ENCODE data around the gene TRAIP.

Gene TRAIP

DNA sequence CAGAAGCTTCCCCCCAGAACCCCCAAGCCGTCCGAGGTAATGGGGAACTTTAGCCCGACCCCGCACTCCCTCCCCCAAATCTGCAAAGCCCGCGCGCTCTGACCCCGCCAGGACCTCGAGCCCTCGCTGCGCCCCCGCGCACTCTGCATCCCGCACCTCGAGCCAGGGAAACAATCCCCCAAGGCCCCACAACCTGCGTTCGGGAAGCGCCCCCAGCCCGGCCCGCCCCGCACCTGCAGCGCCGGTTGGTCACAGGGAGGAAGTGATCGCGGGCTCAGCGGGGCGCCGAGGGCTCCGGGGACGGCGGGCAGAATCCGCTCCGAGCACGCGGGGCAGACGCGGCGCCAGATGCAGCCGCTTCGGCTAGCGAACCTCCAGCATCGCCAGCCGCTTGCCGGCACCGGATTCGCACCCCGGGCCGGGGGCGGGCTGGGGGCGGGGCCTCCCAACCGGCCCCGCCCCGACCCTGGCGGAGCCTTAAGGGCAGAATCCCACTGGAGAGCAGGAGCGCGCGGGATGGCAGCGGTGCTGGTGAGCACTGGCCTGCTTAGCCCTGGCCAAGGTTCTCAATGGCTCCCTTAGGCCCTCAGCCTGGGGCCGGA lies 13.3 kb upstream of the TRAIP start, which contains the start of gene CAMKV (continued):
- TF ChIP-seq ZFHX2 (tag by site-specific recombination; conservative IDR thresholded peaks at IDR 0.05): peak; percentile 29; the same call in 1 of the 2 replicates
- no peak for TF ChIP-seq ZNF121 (tag by site-specific recombination; IDR thresholded peaks at IDR 0.05)
- TF ChIP-seq ZSCAN30 (tag by site-specific recombination; IDR thresholded peaks at IDR 0.05): 0 out of 2 replicates have a peak, but pooled peaks have one; percentile 18
- TF ChIP-seq, protein P1, sequence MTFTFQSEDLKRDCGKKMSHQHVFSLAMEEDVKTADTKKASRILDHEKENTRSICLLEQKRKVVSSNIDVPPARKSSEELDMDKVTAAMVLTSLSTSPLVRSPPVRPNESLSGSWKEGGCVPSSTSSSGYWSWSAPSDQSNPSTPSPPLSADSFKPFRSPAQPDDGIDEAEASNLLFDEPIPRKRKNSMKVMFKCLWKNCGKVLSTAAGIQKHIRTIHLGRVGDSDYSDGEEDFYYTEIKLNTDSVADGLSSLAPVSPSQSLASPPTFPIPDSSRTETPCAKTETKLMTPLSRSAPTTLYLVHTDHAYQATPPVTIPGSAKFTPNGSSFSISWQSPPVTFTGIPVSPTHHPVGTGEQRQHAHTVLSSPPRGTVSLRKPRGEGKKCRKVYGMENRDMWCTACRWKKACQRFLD (tag by site-specific recombination; IDR thresholded peaks at IDR 0.05): no peak

DNA sequence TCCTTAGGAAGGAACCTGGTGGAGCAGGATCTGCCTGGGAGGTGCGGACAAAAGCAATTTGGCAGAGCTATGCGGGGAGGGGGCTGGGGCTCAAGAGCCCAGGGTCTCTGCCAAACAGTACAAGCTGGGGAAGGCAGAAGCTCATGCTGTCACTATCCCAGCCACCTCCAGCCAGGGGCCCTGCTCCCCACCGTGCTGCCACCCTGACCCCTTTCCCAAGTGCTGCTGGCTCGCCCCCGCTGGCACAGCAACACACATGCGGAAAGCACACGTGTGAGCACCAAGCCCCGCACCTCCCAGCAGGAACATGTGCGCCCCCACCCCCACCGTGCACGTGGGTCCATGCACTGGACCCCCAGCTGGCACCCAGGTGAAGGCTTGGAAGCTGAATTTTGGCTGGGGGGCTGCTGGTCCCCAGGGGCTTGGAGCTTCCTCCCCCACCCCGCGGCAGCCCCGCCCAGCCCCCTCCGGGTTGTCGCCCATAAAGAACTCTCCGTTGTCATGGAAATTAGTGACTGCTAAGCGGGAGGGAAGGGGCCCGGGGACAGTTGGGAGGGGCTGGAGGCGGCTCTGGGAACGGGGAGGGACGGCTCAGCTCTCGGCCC lies 12.6 kb upstream of the TRAIP start:
- TF ChIP-seq, protein P2, sequence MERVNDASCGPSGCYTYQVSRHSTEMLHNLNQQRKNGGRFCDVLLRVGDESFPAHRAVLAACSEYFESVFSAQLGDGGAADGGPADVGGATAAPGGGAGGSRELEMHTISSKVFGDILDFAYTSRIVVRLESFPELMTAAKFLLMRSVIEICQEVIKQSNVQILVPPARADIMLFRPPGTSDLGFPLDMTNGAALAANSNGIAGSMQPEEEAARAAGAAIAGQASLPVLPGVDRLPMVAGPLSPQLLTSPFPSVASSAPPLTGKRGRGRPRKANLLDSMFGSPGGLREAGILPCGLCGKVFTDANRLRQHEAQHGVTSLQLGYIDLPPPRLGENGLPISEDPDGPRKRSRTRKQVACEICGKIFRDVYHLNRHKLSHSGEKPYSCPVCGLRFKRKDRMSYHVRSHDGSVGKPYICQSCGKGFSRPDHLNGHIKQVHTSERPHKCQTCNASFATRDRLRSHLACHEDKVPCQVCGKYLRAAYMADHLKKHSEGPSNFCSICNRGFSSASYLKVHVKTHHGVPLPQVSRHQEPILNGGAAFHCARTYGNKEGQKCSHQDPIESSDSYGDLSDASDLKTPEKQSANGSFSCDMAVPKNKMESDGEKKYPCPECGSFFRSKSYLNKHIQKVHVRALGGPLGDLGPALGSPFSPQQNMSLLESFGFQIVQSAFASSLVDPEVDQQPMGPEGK (tag by site-specific recombination; IDR thresholded peaks at IDR 0.05): 0 out of 2 replicates have a peak, but pooled peaks have one; percentile 12
- TF ChIP-seq, protein P3, sequence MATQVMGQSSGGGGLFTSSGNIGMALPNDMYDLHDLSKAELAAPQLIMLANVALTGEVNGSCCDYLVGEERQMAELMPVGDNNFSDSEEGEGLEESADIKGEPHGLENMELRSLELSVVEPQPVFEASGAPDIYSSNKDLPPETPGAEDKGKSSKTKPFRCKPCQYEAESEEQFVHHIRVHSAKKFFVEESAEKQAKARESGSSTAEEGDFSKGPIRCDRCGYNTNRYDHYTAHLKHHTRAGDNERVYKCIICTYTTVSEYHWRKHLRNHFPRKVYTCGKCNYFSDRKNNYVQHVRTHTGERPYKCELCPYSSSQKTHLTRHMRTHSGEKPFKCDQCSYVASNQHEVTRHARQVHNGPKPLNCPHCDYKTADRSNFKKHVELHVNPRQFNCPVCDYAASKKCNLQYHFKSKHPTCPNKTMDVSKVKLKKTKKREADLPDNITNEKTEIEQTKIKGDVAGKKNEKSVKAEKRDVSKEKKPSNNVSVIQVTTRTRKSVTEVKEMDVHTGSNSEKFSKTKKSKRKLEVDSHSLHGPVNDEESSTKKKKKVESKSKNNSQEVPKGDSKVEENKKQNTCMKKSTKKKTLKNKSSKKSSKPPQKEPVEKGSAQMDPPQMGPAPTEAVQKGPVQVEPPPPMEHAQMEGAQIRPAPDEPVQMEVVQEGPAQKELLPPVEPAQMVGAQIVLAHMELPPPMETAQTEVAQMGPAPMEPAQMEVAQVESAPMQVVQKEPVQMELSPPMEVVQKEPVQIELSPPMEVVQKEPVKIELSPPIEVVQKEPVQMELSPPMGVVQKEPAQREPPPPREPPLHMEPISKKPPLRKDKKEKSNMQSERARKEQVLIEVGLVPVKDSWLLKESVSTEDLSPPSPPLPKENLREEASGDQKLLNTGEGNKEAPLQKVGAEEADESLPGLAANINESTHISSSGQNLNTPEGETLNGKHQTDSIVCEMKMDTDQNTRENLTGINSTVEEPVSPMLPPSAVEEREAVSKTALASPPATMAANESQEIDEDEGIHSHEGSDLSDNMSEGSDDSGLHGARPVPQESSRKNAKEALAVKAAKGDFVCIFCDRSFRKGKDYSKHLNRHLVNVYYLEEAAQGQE (tag by site-specific recombination; IDR thresholded peaks at IDR 0.05): no peak
- peak; percentile 81 for TF ChIP-seq GLIS2 (tag by site-specific recombination; IDR thresholded peaks at IDR 0.05)
- TF ChIP-seq, protein P4, sequence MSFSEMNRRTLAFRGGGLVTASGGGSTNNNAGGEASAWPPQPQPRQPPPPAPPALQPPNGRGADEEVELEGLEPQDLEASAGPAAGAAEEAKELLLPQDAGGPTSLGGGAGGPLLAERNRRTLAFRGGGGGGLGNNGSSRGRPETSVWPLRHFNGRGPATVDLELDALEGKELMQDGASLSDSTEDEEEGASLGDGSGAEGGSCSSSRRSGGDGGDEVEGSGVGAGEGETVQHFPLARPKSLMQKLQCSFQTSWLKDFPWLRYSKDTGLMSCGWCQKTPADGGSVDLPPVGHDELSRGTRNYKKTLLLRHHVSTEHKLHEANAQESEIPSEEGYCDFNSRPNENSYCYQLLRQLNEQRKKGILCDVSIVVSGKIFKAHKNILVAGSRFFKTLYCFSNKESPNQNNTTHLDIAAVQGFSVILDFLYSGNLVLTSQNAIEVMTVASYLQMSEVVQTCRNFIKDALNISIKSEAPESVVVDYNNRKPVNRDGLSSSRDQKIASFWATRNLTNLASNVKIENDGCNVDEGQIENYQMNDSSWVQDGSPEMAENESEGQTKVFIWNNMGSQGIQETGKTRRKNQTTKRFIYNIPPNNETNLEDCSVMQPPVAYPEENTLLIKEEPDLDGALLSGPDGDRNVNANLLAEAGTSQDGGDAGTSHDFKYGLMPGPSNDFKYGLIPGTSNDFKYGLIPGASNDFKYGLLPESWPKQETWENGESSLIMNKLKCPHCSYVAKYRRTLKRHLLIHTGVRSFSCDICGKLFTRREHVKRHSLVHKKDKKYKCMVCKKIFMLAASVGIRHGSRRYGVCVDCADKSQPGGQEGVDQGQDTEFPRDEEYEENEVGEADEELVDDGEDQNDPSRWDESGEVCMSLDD (tag by site-specific recombination; IDR thresholded peaks at IDR 0.05): no peak
- peak; percentile 73 for TF ChIP-seq ZIC2 (tag by site-specific recombination; IDR thresholded peaks at IDR 0.05)
- TF ChIP-seq, protein P5, sequence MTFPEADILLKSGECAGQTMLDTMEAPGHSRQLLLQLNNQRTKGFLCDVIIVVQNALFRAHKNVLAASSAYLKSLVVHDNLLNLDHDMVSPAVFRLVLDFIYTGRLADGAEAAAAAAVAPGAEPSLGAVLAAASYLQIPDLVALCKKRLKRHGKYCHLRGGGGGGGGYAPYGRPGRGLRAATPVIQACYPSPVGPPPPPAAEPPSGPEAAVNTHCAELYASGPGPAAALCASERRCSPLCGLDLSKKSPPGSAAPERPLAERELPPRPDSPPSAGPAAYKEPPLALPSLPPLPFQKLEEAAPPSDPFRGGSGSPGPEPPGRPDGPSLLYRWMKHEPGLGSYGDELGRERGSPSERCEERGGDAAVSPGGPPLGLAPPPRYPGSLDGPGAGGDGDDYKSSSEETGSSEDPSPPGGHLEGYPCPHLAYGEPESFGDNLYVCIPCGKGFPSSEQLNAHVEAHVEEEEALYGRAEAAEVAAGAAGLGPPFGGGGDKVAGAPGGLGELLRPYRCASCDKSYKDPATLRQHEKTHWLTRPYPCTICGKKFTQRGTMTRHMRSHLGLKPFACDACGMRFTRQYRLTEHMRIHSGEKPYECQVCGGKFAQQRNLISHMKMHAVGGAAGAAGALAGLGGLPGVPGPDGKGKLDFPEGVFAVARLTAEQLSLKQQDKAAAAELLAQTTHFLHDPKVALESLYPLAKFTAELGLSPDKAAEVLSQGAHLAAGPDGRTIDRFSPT (tag by site-specific recombination; IDR thresholded peaks at IDR 0.05): peak; percentile 43; the same call in 1 of the 2 replicates
- peak; percentile 89 for TF ChIP-seq GLIS1 (tag by site-specific recombination; IDR thresholded peaks at IDR 0.05)
- TF ChIP-seq, protein P6, sequence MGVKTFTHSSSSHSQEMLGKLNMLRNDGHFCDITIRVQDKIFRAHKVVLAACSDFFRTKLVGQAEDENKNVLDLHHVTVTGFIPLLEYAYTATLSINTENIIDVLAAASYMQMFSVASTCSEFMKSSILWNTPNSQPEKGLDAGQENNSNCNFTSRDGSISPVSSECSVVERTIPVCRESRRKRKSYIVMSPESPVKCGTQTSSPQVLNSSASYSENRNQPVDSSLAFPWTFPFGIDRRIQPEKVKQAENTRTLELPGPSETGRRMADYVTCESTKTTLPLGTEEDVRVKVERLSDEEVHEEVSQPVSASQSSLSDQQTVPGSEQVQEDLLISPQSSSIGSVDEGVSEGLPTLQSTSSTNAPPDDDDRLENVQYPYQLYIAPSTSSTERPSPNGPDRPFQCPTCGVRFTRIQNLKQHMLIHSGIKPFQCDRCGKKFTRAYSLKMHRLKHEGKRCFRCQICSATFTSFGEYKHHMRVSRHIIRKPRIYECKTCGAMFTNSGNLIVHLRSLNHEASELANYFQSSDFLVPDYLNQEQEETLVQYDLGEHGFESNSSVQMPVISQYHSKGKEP (tag by site-specific recombination; IDR thresholded peaks at IDR 0.05): no peak
- H3K9me3 ChIP-seq (ENCODE audit: control insufficient read depth, insufficient read depth, low read depth, low read length): no peaks in the 10 kb centered on the region
- H3K4me3 ChIP-seq (ENCODE audit: low read depth, low read length): peak overlapping the region; percentile 32
- POLR2A ChIA-PET: interaction anchor here (1.5 kb wide), 1 partner anchor 12 kb away, joined by 5 read pairs; the partner anchor contains the start of gene TRAIP
- no peak overlapping the region for H3K27ac ChIP-seq (ENCODE audit: extremely low read depth, low read depth, low read length)
- CTCF ChIA-PET: no interaction called here
- H3K36me3 ChIP-seq (ENCODE audit: control insufficient read depth in 2 of 2, insufficient read depth in 1 of 2, low read length in 2 of 2): no peaks in the 10 kb centered on the region
- H3K4me1 ChIP-seq (ENCODE audit: control insufficient read depth, insufficient read depth, low read length): no peaks in the 10 kb centered on the region
